T-cell (primary cell): ENCODE measurements around the gene SOCS6. TPM values are rescaled to one million over a fixed set of nuclear protein-coding genes. Genes with fewer than 3 reads are reported as not detected.

Experiments
- ATAC-seq, 4 experiments: fragments of 200-7000 bp in 3 of 4; fragments of 150-1000 bp in 1 of 4; cut with Tn5 transposase; replicated peaks in 1 of 4; 1 replicate in 3 of 4; 2 replicates in 1 of 4; pipeline ENCODE4 v1.10.0; 2021; ENCODE audit warnings: moderate library complexity in 3 of 4, mild to moderate bottlenecking in 2 of 4, moderate number of reproducible peaks in 1 of 4
- CTCF ChIA-PET, 2 donors: fragments of 300-600 bp; sonication (Branson Sonifier 250); formaldehyde crosslinking; loops; one replicate each; lab custom pipeline; 2022; ENCODE audit warnings: antibody characterized with exemption in 2 of 2; lab: Charles Lee
- POLR2A ChIA-PET, 2 donors: fragments of 300-600 bp; sonication (Branson Sonifier 250); formaldehyde crosslinking; loops; one replicate each; lab custom pipeline; 2022; ENCODE audit warnings: antibody characterized with exemption in 2 of 2; lab: Charles Lee
- DNase-seq, 35 experiments: peaks; one replicate each; pipeline versions ENCODE4 v3.0.0 to v3.0.0-alpha.2; 2013 to 2023
- H3K27ac ChIP-seq: one replicate; pipeline ENCODE4 v1.5.1; 2013; ENCODE audit warnings: low read length
- H3K27me3 ChIP-seq, 2 experiments: replicated peaks in 1 of 2; 1 replicate in 1 of 2; 2 replicates in 1 of 2; pipeline versions ENCODE4 v1.6.1 to v1.7.0; 2013; ENCODE audit warnings: low read length in 1 of 2, mixed read lengths in 1 of 2; ENCODE audit not compliant: control insufficient read depth in 2 of 2, insufficient read depth in 2 of 2; ENCODE audit errors: extremely low read depth in 1 of 2
- H3K36me3 ChIP-seq, 2 donors: 1 replicate in 1 of 2; 2 replicates in 1 of 2; pipeline versions ENCODE4 v1.6.1 to v1.7.0; 2013; ENCODE audit warnings: low read length in 1 of 2; ENCODE audit not compliant: control insufficient read depth in 2 of 2, insufficient read depth in 1 of 2; ENCODE audit errors: extremely low read depth in 1 of 2
- H3K4me1 ChIP-seq, 2 experiments: 1 replicate in 1 of 2; 2 replicates in 1 of 2; pipeline versions ENCODE4 v1.6.1 to v1.7.0; 2013; ENCODE audit warnings: low read length in 2 of 2, mixed read lengths in 1 of 2; ENCODE audit not compliant: insufficient read depth in 2 of 2, control insufficient read depth in 1 of 2; ENCODE audit errors: extremely low read depth in 1 of 2
- H3K4me3 ChIP-seq, 2 donors: 1 replicate in 1 of 2; 2 replicates in 1 of 2; pipeline versions ENCODE4 v1.5.1 to v1.7.0; 2013; ENCODE audit warnings: mild to moderate bottlenecking in 2 of 2, low read length in 1 of 2, moderate library complexity in 1 of 2; ENCODE audit not compliant: control insufficient read depth in 1 of 2; ENCODE audit errors: extremely low read depth in 1 of 2
- H3K9me3 ChIP-seq: 2 replicates; pipeline ENCODE4 v1.7.0; 2013
- H3K27ac Mint-ChIP-seq, 2 donors: one replicate each; pipeline ENCODE4 v1.8.0; 2020 to 2021; ENCODE audit warnings: mild to moderate bottlenecking in 2 of 2, mixed read lengths in 2 of 2
- H3K27me3 Mint-ChIP-seq, 2 donors: one replicate each; pipeline ENCODE4 v1.8.0; 2021 to 2022; ENCODE audit warnings: mixed read lengths in 2 of 2
- H3K36me3 Mint-ChIP-seq: one replicate; pipeline ENCODE4 v1.8.0; 2021; ENCODE audit warnings: mixed read lengths
- H3K4me1 Mint-ChIP-seq, 3 donors: one replicate each; pipeline ENCODE4 v1.8.0; 2020 to 2022; ENCODE audit warnings: mixed read lengths in 3 of 3, mild to moderate bottlenecking in 1 of 3
- H3K4me3 Mint-ChIP-seq, 3 donors: one replicate each; pipeline ENCODE4 v1.8.0; 2020 to 2022; ENCODE audit warnings: mild to moderate bottlenecking in 3 of 3, mixed read lengths in 3 of 3, moderate library complexity in 3 of 3
- H3K9me3 Mint-ChIP-seq, 3 donors: one replicate each; pipeline ENCODE4 v1.8.0; 2020 to 2022; ENCODE audit warnings: mixed read lengths in 3 of 3
- WGBS: methylation state at CpG from one replicate; pipeline ENCODE4 v1.1.5; 2013; ENCODE audit warnings: missing lambda C conversion rate; ENCODE audit not compliant: insufficient coverage; 5-methylcytosine and 5-hydroxymethylcytosine counted together
- total RNA-seq, 35 experiments: library from RNA in 6 of 35; stranded (reverse) in 6 of 35; fragments of 120-200 nt in 1 of 35; gene quantifications; one replicate each; pipeline versions ENCODE4 v1.2.1 to v1.2.4 and lab custom pipeline; 2013 to 2026

SOCS6 gene
- total RNA-seq, 5 donors from 2014 or later (not counting 1 experiment from before 2014, with no cell fraction given): 0.30 to 2.1 (median 1.3) TPM

DNA sequence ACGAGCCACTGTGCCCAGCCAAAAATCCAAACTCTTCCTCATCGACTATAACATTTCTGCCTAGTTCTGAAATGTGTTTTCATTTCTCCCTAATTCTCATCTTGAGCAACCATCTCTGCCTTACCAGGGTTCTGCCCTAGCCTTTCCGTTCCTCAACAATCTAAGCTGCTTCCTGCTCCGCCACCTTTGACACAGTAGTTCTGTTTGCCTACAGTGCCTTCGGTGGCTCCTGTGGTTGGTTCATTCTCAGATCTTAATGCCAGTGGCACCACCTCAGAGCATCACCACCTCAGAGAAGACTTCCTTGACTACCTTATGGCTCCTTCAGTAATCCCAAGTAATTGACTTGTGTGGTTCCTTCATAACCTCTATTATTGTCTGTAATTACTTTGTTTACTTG is 3.8 kb downstream of the SOCS6 start:
- no peak overlapping the region for H3K4me3 Mint-ChIP-seq
- no peak for DNase-seq
- no peak overlapping the region for H3K4me3 ChIP-seq
- POLR2A ChIA-PET: no interaction called here
- H3K4me1 ChIP-seq: peaks cover 0 to 3% of the 10 kb centered on the region in 2 experiments
- CTCF ChIA-PET: no interaction called here
- no peak overlapping the region for H3K27ac ChIP-seq
- peaks cover 22 to 42% of the 10 kb centered on the region in 2 donors for H3K27me3 Mint-ChIP-seq
- H3K9me3 ChIP-seq: no peaks in the 10 kb centered on the region
- peaks cover 14 to 16% (median 16%) of the 10 kb centered on the region in 3 donors for H3K4me1 Mint-ChIP-seq
- no peaks in the 10 kb centered on the region for H3K9me3 Mint-ChIP-seq
- no peaks in the 10 kb centered on the region for H3K36me3 Mint-ChIP-seq
- 72% methylated on average over 5 of the region's 5 CpGs for WGBS
- H3K27me3 ChIP-seq: peaks cover 0 to 11% of the 10 kb centered on the region in 2 experiments
- ATAC-seq: no peak
- H3K27ac Mint-ChIP-seq: no peak overlapping the region
- no peaks in the 10 kb centered on the region for H3K36me3 ChIP-seq

GRCh38 chr18:70293166-70293565 is 4.3 kb downstream of the SOCS6 start:
- no peaks in the 10 kb centered on the region for H3K9me3 Mint-ChIP-seq
- ChIA-PET POLR2A (no interaction called here), CTCF (interaction anchor here in 1 of 2 donors (0.6 kb wide), 1 partner anchor 470 kb away, joined by 3 read pairs; no protein-coding TSS in a partner anchor)
- peaks cover 13 to 14% (median 14%) of the 10 kb centered on the region in 3 donors for H3K4me1 Mint-ChIP-seq
- no peaks in the 10 kb centered on the region for H3K36me3 Mint-ChIP-seq
- Histone ChIP-seq H3K4me3 (no peak overlapping the region), H3K27ac (no peak overlapping the region), H3K27me3 (peaks cover 0 to 11% of the 10 kb centered on the region in 2 experiments), H3K9me3 (no peaks in the 10 kb centered on the region), H3K36me3 (no peaks in the 10 kb centered on the region), H3K4me1 (peaks cover 0 to 3% of the 10 kb centered on the region in 2 experiments)
- no peak overlapping the region for H3K4me3 Mint-ChIP-seq
- 60% methylated on average over 1 of the region's 3 CpGs for WGBS
- H3K27ac Mint-ChIP-seq: no peak overlapping the region
- peaks cover 18 to 39% of the 10 kb centered on the region in 2 donors for H3K27me3 Mint-ChIP-seq
- ATAC-seq (no peak), DNase-seq (no peak)

- peaks cover 13 to 14% (median 14%) of the 10 kb centered on the region in 3 donors for H3K4me1 Mint-ChIP-seq
Measured at GRCh38 chr18:70294471-70295191, 5.8 kb downstream of the SOCS6 start.

GRCh38 chr18:70295192-70296188 is 6.6 kb downstream of the SOCS6 start:
- DNase-seq (no peak), ATAC-seq (no peak)
- Mint-ChIP-seq H3K27ac (no peak overlapping the region), H3K9me3 (no peaks in the 10 kb centered on the region), H3K27me3 (peaks cover 18 to 38% of the 10 kb centered on the region in 2 donors), H3K4me1 (peaks cover 6 to 14% (median 6%) of the 10 kb centered on the region in 3 donors), H3K4me3 (no peak overlapping the region), H3K36me3 (no peaks in the 10 kb centered on the region)
- no peak overlapping the region for H3K4me3 ChIP-seq
- WGBS: 40% methylated on average over 1 of the region's 8 CpGs
- no peaks in the 10 kb centered on the region for H3K4me1 ChIP-seq
- H3K27me3 ChIP-seq: peaks cover 0 to 15% of the 10 kb centered on the region in 2 experiments
- no peaks in the 10 kb centered on the region for H3K9me3 ChIP-seq
- POLR2A ChIA-PET: no interaction called here
- no peak overlapping the region for H3K27ac ChIP-seq
- CTCF ChIA-PET: no interaction called here
- no peaks in the 10 kb centered on the region for H3K36me3 ChIP-seq

More at GRCh38 chr18:70294471-70295191, 5.8 kb downstream of the SOCS6 start:
- no peaks in the 10 kb centered on the region for H3K36me3 ChIP-seq
- no peak overlapping the region for H3K27ac ChIP-seq
- peaks cover 18 to 46% of the 10 kb centered on the region in 2 donors for H3K27me3 Mint-ChIP-seq
- H3K9me3 ChIP-seq: no peaks in the 10 kb centered on the region
- peaks cover 0 to 17% of the 10 kb centered on the region in 2 experiments for H3K27me3 ChIP-seq
- WGBS: 100% methylated on average over 1 of the region's 5 CpGs
- ATAC-seq (no peak), DNase-seq (no peak)
- POLR2A ChIA-PET: no interaction called here
- no peaks in the 10 kb centered on the region for H3K36me3 Mint-ChIP-seq
- H3K27ac Mint-ChIP-seq: no peak overlapping the region
- no peaks in the 10 kb centered on the region for H3K9me3 Mint-ChIP-seq
- H3K4me1 ChIP-seq: peaks cover 0 to 3% of the 10 kb centered on the region in 2 experiments
- CTCF ChIA-PET: no interaction called here
- no peak overlapping the region for H3K4me3 ChIP-seq
- no peak overlapping the region for H3K4me3 Mint-ChIP-seq

GRCh38 chr18:70296289-70296688 is 7.4 kb downstream of the SOCS6 start:
- no peaks in the 10 kb centered on the region for H3K36me3 Mint-ChIP-seq
- H3K4me1 ChIP-seq: no peaks in the 10 kb centered on the region
- 85% methylated on average over 6 of the region's 10 CpGs for WGBS
- no peaks in the 10 kb centered on the region for H3K9me3 ChIP-seq
- DNase-seq: no peak
- no peak for ATAC-seq
- POLR2A ChIA-PET: interaction anchor here in 1 of 2 donors (1.2 kb wide), 1 partner anchor 23 kb away, joined by 3 read pairs; no protein-coding TSS in a partner anchor
- no peak overlapping the region for H3K27ac Mint-ChIP-seq
- no peak overlapping the region for H3K4me3 ChIP-seq
- H3K27ac ChIP-seq: no peak overlapping the region
- no peaks in the 10 kb centered on the region for H3K9me3 Mint-ChIP-seq
- CTCF ChIA-PET: no interaction called here
- H3K27me3 Mint-ChIP-seq: peaks cover 11 to 30% of the 10 kb centered on the region in 2 donors
- peaks cover 0 to 8% of the 10 kb centered on the region in 2 experiments for H3K27me3 ChIP-seq
- H3K4me3 Mint-ChIP-seq: no peak overlapping the region
- H3K36me3 ChIP-seq: no peaks in the 10 kb centered on the region
- H3K4me1 Mint-ChIP-seq: peaks cover 0 to 6% (median 2%) of the 10 kb centered on the region in 3 donors

- ATAC-seq (no peak), DNase-seq (no peak)
- Histone ChIP-seq H3K4me3 (no peak overlapping the region), H3K4me1 (no peaks in the 10 kb centered on the region), H3K9me3 (no peaks in the 10 kb centered on the region), H3K27ac (no peak overlapping the region), H3K27me3 (peaks cover 0 to 7% of the 10 kb centered on the region in 2 experiments), H3K36me3 (no peaks in the 10 kb centered on the region)
- ChIA-PET POLR2A (interaction anchor here in 1 of 2 donors (1.2 kb wide), 1 partner anchor 23 kb away, joined by 3 read pairs; no protein-coding TSS in a partner anchor), CTCF (no interaction called here)
- Mint-ChIP-seq H3K4me1 (peaks cover 0 to 6% (median 2%) of the 10 kb centered on the region in 3 donors), H3K4me3 (no peak overlapping the region), H3K27ac (no peak overlapping the region), H3K36me3 (no peaks in the 10 kb centered on the region), H3K27me3 (peaks cover 8 to 25% of the 10 kb centered on the region in 2 donors), H3K9me3 (no peaks in the 10 kb centered on the region)
- no CpG with 5 or more reads among the region's 2 CpGs for WGBS
Measured at GRCh38 chr18:70296781-70297180, 7.9 kb downstream of the SOCS6 start.
